GM23338 (cell line): ENCODE results near the gene SHISAL1. TPM values are rescaled to one million over a fixed set of nuclear protein-coding genes. Genes with fewer than 3 reads are reported as not detected.

Experiments
- ATAC-seq: fragments of 200-7000 bp; cut with Tn5 transposase; 3 replicates; pipeline ENCODE4 v1.9.1; 2020
- DNase-seq: peaks from one replicate; pipeline ENCODE4 v3.0.0-alpha.2; 2015; ENCODE audit warnings: low spot score
- H2AFZ ChIP-seq: fragments of 200-600 bp; sonication (generic); 2 replicates; pipeline ENCODE4 v1.8.0; 2016; ENCODE audit warnings: antibody characterized with exemption, mild to moderate bottlenecking, moderate library complexity
- H3F3A ChIP-seq: fragments of 200-600 bp; sonication (generic); replicated peaks from 2 replicates; pipeline ENCODE4 v1.8.0; 2017; ENCODE audit warnings: antibody characterized with exemption, mixed run types, low read depth
- H3K27ac ChIP-seq: fragments of 200-600 bp; sonication (generic); 2 replicates; pipeline ENCODE4 v1.6.1; 2016; ENCODE audit warnings: low read depth
- H3K27me3 ChIP-seq: fragments of 200-600 bp; sonication (generic); 2 replicates; pipeline ENCODE4 v1.8.0; 2016; ENCODE audit warnings: mild to moderate bottlenecking, mixed run types, moderate library complexity; ENCODE audit not compliant: insufficient read depth
- H3K36me3 ChIP-seq: fragments of 200-600 bp; sonication (generic); 2 replicates; pipeline ENCODE4 v1.8.0; 2016; ENCODE audit warnings: mild to moderate bottlenecking; ENCODE audit not compliant: insufficient read depth
- H3K4me1 ChIP-seq: fragments of 200-600 bp; sonication (generic); 2 replicates; pipeline ENCODE4 v1.8.0; 2016; ENCODE audit warnings: mild to moderate bottlenecking, moderate library complexity; ENCODE audit not compliant: insufficient read depth
- H3K4me2 ChIP-seq: fragments of 200-600 bp; sonication (generic); 2 replicates; pipeline ENCODE4 v1.7.1; 2017; ENCODE audit warnings: mixed run types
- H3K4me3 ChIP-seq: fragments of 200-600 bp; sonication (generic); 2 replicates; pipeline ENCODE4 v1.6.1; 2016; ENCODE audit warnings: mixed run types
- H3K79me2 ChIP-seq: fragments of 200-600 bp; sonication (generic); replicated peaks from 2 replicates; pipeline ENCODE4 v1.8.0; 2017; ENCODE audit warnings: mild to moderate bottlenecking; ENCODE audit not compliant: insufficient read depth
- H3K9me2 ChIP-seq: fragments of 200-600 bp; sonication (generic); 2 replicates; pipeline ENCODE4 v1.8.0; 2017; ENCODE audit not compliant: insufficient read depth
- H4K20me1 ChIP-seq: fragments of 200-600 bp; sonication (generic); replicated peaks from 2 replicates; pipeline ENCODE4 v1.8.0; 2017; ENCODE audit warnings: mild to moderate bottlenecking; ENCODE audit not compliant: insufficient read depth
- H3K27ac Mint-ChIP-seq: 2 replicates; pipeline ENCODE4 v1.8.0; 2020; ENCODE audit warnings: inconsistent platforms, mild to moderate bottlenecking, moderate library complexity, mixed read lengths
- H3K27me3 Mint-ChIP-seq: 3 replicates; pipeline ENCODE4 v1.8.0; 2022; ENCODE audit warnings: low read depth, mild to moderate bottlenecking, moderate library complexity, mixed read lengths, inconsistent platforms; ENCODE audit not compliant: insufficient read depth, poor library complexity
- H3K36me3 Mint-ChIP-seq: 3 replicates; pipeline ENCODE4 v1.8.0; 2021; ENCODE audit warnings: low read depth, mild to moderate bottlenecking, inconsistent platforms, moderate library complexity, mixed read lengths
- H3K4me1 Mint-ChIP-seq: 3 replicates; pipeline ENCODE4 v1.8.0; 2020; ENCODE audit warnings: mild to moderate bottlenecking, inconsistent platforms, mixed read lengths
- H3K4me3 Mint-ChIP-seq: 3 replicates; pipeline ENCODE4 v1.8.0; 2021; ENCODE audit warnings: moderate library complexity, mild to moderate bottlenecking, inconsistent platforms, mixed read lengths
- H3K9me3 Mint-ChIP-seq: 3 replicates; pipeline ENCODE4 v1.8.0; 2020; ENCODE audit warnings: moderate library complexity, mild to moderate bottlenecking, inconsistent platforms, mixed read lengths
- CREB1 ChIP-seq: fragments of 250-450 bp; sonication (Bioruptor Pico); IDR thresholded peaks from 2 replicates; pipeline ENCODE4 v1.5.0; 2020; ENCODE audit warnings: low read depth, mild to moderate bottlenecking, moderate library complexity
- ETS1 ChIP-seq: IDR thresholded peaks from 2 replicates; pipeline ENCODE4 v1.6.1; 2016; ENCODE audit warnings: antibody characterized with exemption
- EZH2 ChIP-seq: fragments of 200-600 bp; sonication (generic); IDR thresholded peaks from one replicate; pipeline ENCODE4 v1.8.0; 2017; ENCODE audit warnings: antibody characterized with exemption, mild to moderate bottlenecking, low read depth; ENCODE audit not compliant: unreplicated experiment
- EZH2phosphoT487 ChIP-seq: fragments of 200-600 bp; sonication (generic); IDR thresholded peaks from one replicate; pipeline ENCODE4 v1.8.1; 2018; ENCODE audit warnings: antibody characterized with exemption; ENCODE audit not compliant: unreplicated experiment
- JUNB ChIP-seq: IDR thresholded peaks from one replicate; pipeline ENCODE4 v1.6.1; 2016; ENCODE audit warnings: antibody characterized with exemption; ENCODE audit not compliant: unreplicated experiment
- STAT1 ChIP-seq: IDR thresholded peaks from one replicate; pipeline ENCODE4 v1.6.1; 2016; ENCODE audit warnings: antibody characterized with exemption; ENCODE audit not compliant: unreplicated experiment
- ZNF114 ChIP-seq: fragments of 250-450 bp; sonication (Bioruptor Pico); IDR thresholded peaks from 2 replicates; pipeline ENCODE4 v1.5.0; 2020; ENCODE audit warnings: mild to moderate bottlenecking, moderate library complexity
- ZNF331 ChIP-seq: fragments of 250-450 bp; sonication (Bioruptor Pico); IDR thresholded peaks from 2 replicates; pipeline ENCODE4 v1.5.0; 2020; ENCODE audit warnings: low read depth, mild to moderate bottlenecking, moderate library complexity
- polyA plus RNA-seq: library from polyadenylated mRNA; unstranded; fragments of >200 nt; fragmentation: Nextera tagmentation; extraction: Ambion mirVana; gene quantifications from 2 replicates; pipeline ENCODE4 v1.2.1, GENCODE V29; 2016
- total RNA-seq: library from RNA; depleted of rRNA; stranded (reverse); fragments of >200 nt; shearing (Covaris generic); gene quantifications from 2 replicates; pipeline ENCODE4 v1.2.3, GENCODE V29; 2014
- TF ChIP-seq, protein P1 (sequence below), 2 experiments: fragments of 200-600 bp in 1 of 2; sonication (generic) in 1 of 2; conservative IDR thresholded peaks; 2 replicates each; pipeline versions ENCODE4 v1.5.1 to v1.6.1; 2016 to 2017; ENCODE audit warnings: antibody characterized with exemption in 2 of 2, low read depth in 2 of 2, mild to moderate bottlenecking in 2 of 2, moderate library complexity in 1 of 2
- TF ChIP-seq, protein P2 (sequence below): fragments of 250-450 bp; sonication (Bioruptor Pico); IDR thresholded peaks from 2 replicates; pipeline ENCODE4 v1.5.0; 2020; ENCODE audit warnings: mild to moderate bottlenecking, moderate library complexity

SHISAL1 gene
- total and polyA plus RNA-seq, 2 experiments from 2014 or later = 0.71 to 3.4 TPM

DNA sequence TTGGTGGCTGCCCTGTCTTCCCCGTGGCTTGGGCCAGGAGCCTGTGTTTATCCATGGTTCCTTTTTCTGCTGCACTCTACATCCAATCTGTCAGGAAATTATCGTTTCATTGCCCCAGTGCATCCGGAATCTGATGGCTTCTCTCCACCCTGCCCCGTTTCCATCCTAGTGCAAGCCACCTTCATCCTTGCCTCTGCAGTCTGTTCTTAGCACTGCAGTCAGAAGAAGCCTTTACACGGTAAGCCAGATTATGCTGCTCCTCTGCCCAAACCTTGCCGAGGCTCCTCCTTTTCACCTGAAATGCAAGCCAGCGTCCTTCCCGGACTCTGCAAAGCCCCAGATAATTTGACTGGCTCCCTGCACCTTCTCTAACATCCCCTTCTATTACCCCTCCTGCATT is 86.9 kb downstream of the SHISAL1 start (continued):
- TF ChIP-seq, protein P1, sequence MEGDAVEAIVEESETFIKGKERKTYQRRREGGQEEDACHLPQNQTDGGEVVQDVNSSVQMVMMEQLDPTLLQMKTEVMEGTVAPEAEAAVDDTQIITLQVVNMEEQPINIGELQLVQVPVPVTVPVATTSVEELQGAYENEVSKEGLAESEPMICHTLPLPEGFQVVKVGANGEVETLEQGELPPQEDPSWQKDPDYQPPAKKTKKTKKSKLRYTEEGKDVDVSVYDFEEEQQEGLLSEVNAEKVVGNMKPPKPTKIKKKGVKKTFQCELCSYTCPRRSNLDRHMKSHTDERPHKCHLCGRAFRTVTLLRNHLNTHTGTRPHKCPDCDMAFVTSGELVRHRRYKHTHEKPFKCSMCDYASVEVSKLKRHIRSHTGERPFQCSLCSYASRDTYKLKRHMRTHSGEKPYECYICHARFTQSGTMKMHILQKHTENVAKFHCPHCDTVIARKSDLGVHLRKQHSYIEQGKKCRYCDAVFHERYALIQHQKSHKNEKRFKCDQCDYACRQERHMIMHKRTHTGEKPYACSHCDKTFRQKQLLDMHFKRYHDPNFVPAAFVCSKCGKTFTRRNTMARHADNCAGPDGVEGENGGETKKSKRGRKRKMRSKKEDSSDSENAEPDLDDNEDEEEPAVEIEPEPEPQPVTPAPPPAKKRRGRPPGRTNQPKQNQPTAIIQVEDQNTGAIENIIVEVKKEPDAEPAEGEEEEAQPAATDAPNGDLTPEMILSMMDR (conservative IDR thresholded peaks at IDR 0.05; ENCODE audit: low read depth in 2 of 2) = no peak

DNA sequence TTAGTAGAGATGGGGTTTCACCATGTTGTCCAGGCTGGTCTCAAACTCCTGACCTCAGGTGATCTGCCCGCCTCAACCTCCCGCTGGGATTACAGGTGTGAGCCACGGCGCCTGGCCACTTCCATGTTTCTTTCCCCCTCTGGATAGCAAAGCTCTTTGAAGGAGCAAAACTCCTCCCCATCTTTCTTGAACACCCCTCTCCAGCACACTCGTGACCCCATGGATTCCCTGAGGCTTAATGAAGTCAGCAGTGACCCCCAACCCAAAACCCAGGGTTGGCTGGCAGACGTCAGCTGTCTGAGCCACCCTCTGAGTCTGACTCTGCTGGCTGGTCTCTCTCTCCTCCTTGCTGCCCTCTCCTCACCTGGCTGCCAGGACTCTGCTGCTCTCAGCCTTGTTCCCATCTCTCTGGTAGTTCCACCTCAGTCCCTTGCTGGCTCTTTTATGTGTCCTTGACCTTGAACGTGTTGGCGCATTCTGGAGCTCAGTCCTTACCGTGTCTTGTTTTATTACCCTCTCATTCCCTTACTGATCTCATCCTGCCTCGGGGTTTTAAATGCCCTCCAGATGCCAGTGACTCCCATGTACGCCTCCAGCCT is 87.6 kb downstream of the SHISAL1 start:
- Mint-ChIP-seq H3K27ac (no peak overlapping the region), H3K9me3 (peaks cover 17% of the 10 kb centered on the region), H3K4me1 (no peaks in the 10 kb centered on the region), H3K36me3 (no peaks in the 10 kb centered on the region; the same call in 2 of the 3 replicates), H3K4me3 (no peak overlapping the region), H3K27me3 (peaks cover 16% of the 10 kb centered on the region)
- H3K27me3 ChIP-seq = no peaks in the 10 kb centered on the region
- H3K4me3 ChIP-seq = no peak overlapping the region
- no peak for TF ChIP-seq ZNF331
- no peak for TF ChIP-seq JUNB
- TF ChIP-seq ETS1 = no peak
- no peak for TF ChIP-seq CREB1 (CRISPR knock-in tag)
- TF ChIP-seq EZH2 = no peak
- TF ChIP-seq, protein P2, sequence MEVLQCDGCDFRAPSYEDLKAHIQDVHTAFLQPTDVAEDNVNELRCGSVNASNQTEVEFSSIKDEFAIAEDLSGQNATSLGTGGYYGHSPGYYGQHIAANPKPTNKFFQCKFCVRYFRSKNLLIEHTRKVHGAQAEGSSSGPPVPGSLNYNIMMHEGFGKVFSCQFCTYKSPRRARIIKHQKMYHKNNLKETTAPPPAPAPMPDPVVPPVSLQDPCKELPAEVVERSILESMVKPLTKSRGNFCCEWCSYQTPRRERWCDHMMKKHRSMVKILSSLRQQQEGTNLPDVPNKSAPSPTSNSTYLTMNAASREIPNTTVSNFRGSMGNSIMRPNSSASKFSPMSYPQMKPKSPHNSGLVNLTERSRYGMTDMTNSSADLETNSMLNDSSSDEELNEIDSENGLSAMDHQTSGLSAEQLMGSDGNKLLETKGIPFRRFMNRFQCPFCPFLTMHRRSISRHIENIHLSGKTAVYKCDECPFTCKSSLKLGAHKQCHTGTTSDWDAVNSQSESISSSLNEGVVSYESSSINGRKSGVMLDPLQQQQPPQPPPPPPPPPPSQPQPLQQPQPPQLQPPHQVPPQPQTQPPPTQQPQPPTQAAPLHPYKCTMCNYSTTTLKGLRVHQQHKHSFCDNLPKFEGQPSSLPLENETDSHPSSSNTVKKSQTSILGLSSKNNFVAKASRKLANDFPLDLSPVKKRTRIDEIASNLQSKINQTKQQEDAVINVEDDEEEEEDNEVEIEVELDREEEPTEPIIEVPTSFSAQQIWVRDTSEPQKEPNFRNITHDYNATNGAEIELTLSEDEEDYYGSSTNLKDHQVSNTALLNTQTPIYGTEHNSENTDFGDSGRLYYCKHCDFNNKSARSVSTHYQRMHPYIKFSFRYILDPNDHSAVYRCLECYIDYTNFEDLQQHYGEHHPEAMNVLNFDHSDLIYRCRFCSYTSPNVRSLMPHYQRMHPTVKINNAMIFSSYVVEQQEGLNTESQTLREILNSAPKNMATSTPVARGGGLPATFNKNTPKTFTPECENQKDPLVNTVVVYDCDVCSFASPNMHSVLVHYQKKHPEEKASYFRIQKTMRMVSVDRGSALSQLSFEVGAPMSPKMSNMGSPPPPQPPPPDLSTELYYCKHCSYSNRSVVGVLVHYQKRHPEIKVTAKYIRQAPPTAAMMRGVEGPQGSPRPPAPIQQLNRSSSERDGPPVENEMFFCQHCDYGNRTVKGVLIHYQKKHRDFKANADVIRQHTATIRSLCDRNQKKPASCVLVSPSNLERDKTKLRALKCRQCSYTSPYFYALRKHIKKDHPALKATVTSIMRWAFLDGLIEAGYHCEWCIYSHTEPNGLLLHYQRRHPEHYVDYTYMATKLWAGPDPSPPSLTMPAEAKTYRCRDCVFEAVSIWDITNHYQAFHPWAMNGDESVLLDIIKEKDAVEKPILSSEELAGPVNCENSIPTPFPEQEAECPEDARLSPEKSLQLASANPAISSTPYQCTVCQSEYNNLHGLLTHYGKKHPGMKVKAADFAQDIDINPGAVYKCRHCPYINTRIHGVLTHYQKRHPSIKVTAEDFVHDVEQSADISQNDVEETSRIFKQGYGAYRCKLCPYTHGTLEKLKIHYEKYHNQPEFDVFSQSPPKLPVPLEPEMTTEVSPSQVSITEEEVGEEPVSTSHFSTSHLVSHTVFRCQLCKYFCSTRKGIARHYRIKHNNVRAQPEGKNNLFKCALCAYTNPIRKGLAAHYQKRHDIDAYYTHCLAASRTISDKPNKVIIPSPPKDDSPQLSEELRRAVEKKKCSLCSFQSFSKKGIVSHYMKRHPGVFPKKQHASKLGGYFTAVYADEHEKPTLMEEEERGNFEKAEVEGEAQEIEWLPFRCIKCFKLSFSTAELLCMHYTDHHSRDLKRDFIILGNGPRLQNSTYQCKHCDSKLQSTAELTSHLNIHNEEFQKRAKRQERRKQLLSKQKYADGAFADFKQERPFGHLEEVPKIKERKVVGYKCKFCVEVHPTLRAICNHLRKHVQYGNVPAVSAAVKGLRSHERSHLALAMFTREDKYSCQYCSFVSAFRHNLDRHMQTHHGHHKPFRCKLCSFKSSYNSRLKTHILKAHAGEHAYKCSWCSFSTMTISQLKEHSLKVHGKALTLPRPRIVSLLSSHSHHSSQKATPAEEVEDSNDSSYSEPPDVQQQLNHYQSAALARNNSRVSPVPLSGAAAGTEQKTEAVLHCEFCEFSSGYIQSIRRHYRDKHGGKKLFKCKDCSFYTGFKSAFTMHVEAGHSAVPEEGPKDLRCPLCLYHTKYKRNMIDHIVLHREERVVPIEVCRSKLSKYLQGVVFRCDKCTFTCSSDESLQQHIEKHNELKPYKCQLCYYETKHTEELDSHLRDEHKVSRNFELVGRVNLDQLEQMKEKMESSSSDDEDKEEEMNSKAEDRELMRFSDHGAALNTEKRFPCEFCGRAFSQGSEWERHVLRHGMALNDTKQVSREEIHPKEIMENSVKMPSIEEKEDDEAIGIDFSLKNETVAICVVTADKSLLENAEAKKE (CRISPR knock-in tag) = no peak
- no peak for TF ChIP-seq STAT1
- no peak for TF ChIP-seq EZH2phosphoT487
- TF ChIP-seq ZNF114 (CRISPR knock-in tag) = no peak
- no peaks in the 10 kb centered on the region for H3K9me2 ChIP-seq
- ATAC-seq (no peak), DNase-seq (no peak)
- H2AFZ ChIP-seq = no peak overlapping the region
- H3K36me3 ChIP-seq = no peaks in the 10 kb centered on the region
- no peak overlapping the region for H3K27ac ChIP-seq
- no peaks in the 10 kb centered on the region for H3K4me1 ChIP-seq
- H4K20me1 ChIP-seq = no peaks in the 10 kb centered on the region
- H3K79me2 ChIP-seq = no peaks in the 10 kb centered on the region
- H3F3A ChIP-seq = no peaks in the 10 kb centered on the region
- H3K4me2 ChIP-seq = no peak overlapping the region
